CD14-positive monocyte (primary cell): ENCODE data around the gene ST3GAL5. TPM values are rescaled to one million over a fixed set of nuclear protein-coding genes. Genes with fewer than 3 reads are reported as not detected.

Experiments used
- DNase-seq, 3 donors: peaks; one replicate each; pipeline ENCODE4 v3.0.0-alpha.2; 2011 to 2022
- H2AFZ ChIP-seq: 2 replicates; pipeline ENCODE4 v1.6.0; 2012; ENCODE audit warnings: mild to moderate bottlenecking, low read depth, low read length, inconsistent platforms; ENCODE audit not compliant: insufficient read depth, poor library complexity, severe bottlenecking
- H3K27ac ChIP-seq, 2 donors: 1 replicate in 1 of 2; 2 replicates in 1 of 2; pipeline ENCODE4 v1.5.1; 2012 to 2013; ENCODE audit warnings: low read length in 2 of 2, control low read depth in 1 of 2, inconsistent platforms in 1 of 2, low read depth in 1 of 2, mild to moderate bottlenecking in 1 of 2
- H3K27me3 ChIP-seq, 2 donors: one replicate each; pipeline versions ENCODE4 v1.6.0 to v1.6.1; 2011 to 2013; ENCODE audit warnings: low read length in 2 of 2; ENCODE audit not compliant: control insufficient read depth in 2 of 2, insufficient read depth in 2 of 2
- H3K36me3 ChIP-seq, 2 donors: replicated peaks in 1 of 2; 1 replicate in 1 of 2; 2 replicates in 1 of 2; pipeline versions ENCODE4 v1.5.1 to v1.6.1; 2012 to 2013; ENCODE audit warnings: low read length in 2 of 2, control low read depth in 1 of 2, inconsistent platforms in 1 of 2, mild to moderate bottlenecking in 1 of 2; ENCODE audit not compliant: insufficient read depth in 2 of 2, control insufficient read depth in 1 of 2
- H3K4me1 ChIP-seq, 2 donors: 1 replicate in 1 of 2; 2 replicates in 1 of 2; pipeline versions ENCODE4 v1.5.1 to v1.6.1; 2012 to 2013; ENCODE audit warnings: low read length in 2 of 2, control low read depth in 1 of 2, inconsistent platforms in 1 of 2, mild to moderate bottlenecking in 1 of 2, moderate library complexity in 1 of 2; ENCODE audit not compliant: insufficient read depth in 2 of 2, control insufficient read depth in 1 of 2
- H3K4me2 ChIP-seq: replicated peaks from 2 replicates; pipeline ENCODE3; 2012; ENCODE audit warnings: low read length, moderate library complexity, mild to moderate bottlenecking; ENCODE audit not compliant: poor library complexity, severe bottlenecking; ENCODE audit errors: extremely low read depth
- H3K4me3 ChIP-seq, 3 experiments: fragments of 200-600 bp in 1 of 3; sonication (generic) in 1 of 3; replicated peaks in 1 of 3; 1 replicate in 2 of 3; 2 replicates in 1 of 3; pipeline ENCODE4 v1.5.1; 2011 to 2013; ENCODE audit warnings: low read length in 3 of 3, mild to moderate bottlenecking in 3 of 3, control low read depth in 2 of 3, low read depth in 2 of 3, inconsistent platforms in 1 of 3, moderate library complexity in 1 of 3
- H3K79me2 ChIP-seq: 2 replicates; pipeline ENCODE4 v1.6.0; 2012; ENCODE audit warnings: mild to moderate bottlenecking, control low read depth, inconsistent platforms, low read length, moderate library complexity; ENCODE audit not compliant: insufficient read depth
- H3K9ac ChIP-seq: 2 replicates; pipeline ENCODE4 v1.6.0; 2017; ENCODE audit warnings: low read length, mild to moderate bottlenecking; ENCODE audit not compliant: insufficient read depth, poor library complexity, severe bottlenecking
- H3K9me3 ChIP-seq, 2 donors: replicated peaks in 1 of 2; 1 replicate in 1 of 2; 2 replicates in 1 of 2; pipeline versions ENCODE4 v1.5.1 to v1.6.1; 2012 to 2013; ENCODE audit warnings: low read length in 2 of 2, control low read depth in 1 of 2; ENCODE audit not compliant: control insufficient read depth in 1 of 2, insufficient read depth in 1 of 2
- H4K20me1 ChIP-seq: 2 replicates; pipeline ENCODE4 v1.6.0; 2012; ENCODE audit warnings: mild to moderate bottlenecking, low read length, control low read depth, moderate library complexity; ENCODE audit not compliant: insufficient read depth
- H3K27ac Mint-ChIP-seq, 7 donors: one replicate each; pipeline ENCODE4 v1.8.0; 2020; ENCODE audit warnings: mild to moderate bottlenecking in 7 of 7, mixed read lengths in 7 of 7, moderate library complexity in 6 of 7, inconsistent platforms in 2 of 7
- H3K27me3 Mint-ChIP-seq, 3 donors: one replicate each; pipeline ENCODE4 v1.8.0; 2021 to 2022; ENCODE audit warnings: low read depth in 3 of 3, mild to moderate bottlenecking in 3 of 3, mixed read lengths in 3 of 3, moderate library complexity in 3 of 3, inconsistent platforms in 1 of 3
- H3K36me3 Mint-ChIP-seq, 2 donors: one replicate each; pipeline ENCODE4 v1.8.0; 2020; ENCODE audit warnings: mixed read lengths in 2 of 2, inconsistent platforms in 1 of 2, mild to moderate bottlenecking in 1 of 2
- H3K4me1 Mint-ChIP-seq: one replicate; pipeline ENCODE4 v1.8.0; 2020; ENCODE audit warnings: mild to moderate bottlenecking, mixed read lengths
- H3K4me3 Mint-ChIP-seq, 2 donors: one replicate each; pipeline ENCODE4 v1.8.0; 2020; ENCODE audit warnings: mild to moderate bottlenecking in 2 of 2, mixed read lengths in 2 of 2, moderate library complexity in 1 of 2
- H3K9me3 Mint-ChIP-seq, 7 donors: one replicate each; pipeline ENCODE4 v1.8.0; 2020 to 2022; ENCODE audit warnings: mixed read lengths in 7 of 7, mild to moderate bottlenecking in 6 of 7, moderate library complexity in 6 of 7, inconsistent platforms in 2 of 7
- CTCF ChIP-seq: fragments of 200-600 bp; IDR thresholded peaks from one replicate; pipeline ENCODE4 v1.8.0; 2022; ENCODE audit warnings: antibody characterized with exemption, mild to moderate bottlenecking
- whole genome bisulfite sequencing: methylation state at CpG from one replicate; pipeline ENCODE4 v1.1.5; 2013; ENCODE audit warnings: missing lambda C conversion rate; ENCODE audit not compliant: insufficient coverage; 5-methylcytosine and 5-hydroxymethylcytosine counted together
- intact Hi-C, 2 donors: fragments of 100-400 bp; cut with micrococcal nuclease; formaldehyde crosslinking; loops; one replicate each; pipeline versions ENCODE4 v1.15.0 to v1.15.1; 2023
- polyA plus RNA-seq, 3 donors: library from polyadenylated mRNA; depleted of rRNA in 1 of 3; unstranded in 2 of 3; stranded (reverse) in 1 of 3; fragments of 300-500 nt in 2 of 3; fragments of >200 nt in 1 of 3; fragmentation: Illumina TruSeq in 2 of 3; gene quantifications; 1 replicate in 2 of 3; 2 replicates in 1 of 3; pipeline ENCODE4 v1.2.3, GENCODE V29; 2012 to 2021

Gene ST3GAL5
- polyA plus RNA-seq, 3 donors: 14.0 to 51.2 (median 19.5) TPM

DNA sequence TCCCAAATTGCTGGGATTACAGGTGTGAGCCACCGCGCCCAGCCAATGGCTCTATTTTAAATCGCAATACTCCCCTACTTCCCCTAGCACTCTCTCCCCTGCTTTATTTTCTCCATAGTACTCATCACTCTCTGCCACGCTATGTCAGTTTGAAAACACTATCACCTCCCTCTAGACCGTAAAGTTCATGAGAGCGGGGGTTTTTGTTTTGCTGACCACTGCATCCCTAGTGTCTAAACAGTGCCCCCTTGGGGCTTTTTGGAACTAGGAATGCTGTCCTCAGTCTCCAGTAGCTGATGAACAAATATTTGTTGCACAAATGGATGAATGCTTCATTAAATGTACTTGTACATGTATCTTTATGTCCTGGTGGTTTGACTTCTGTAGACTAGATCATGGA lies 90.9 kb downstream of the ST3GAL5 start:
- Histone ChIP-seq H3K9ac (no peak overlapping the region), H2AFZ (no peak overlapping the region), H3K4me1 (no peaks in the 10 kb centered on the region), H3K4me3 (no peak overlapping the region), H4K20me1 (no peaks in the 10 kb centered on the region), H3K79me2 (no peaks in the 10 kb centered on the region), H3K27me3 (no peaks in the 10 kb centered on the region), H3K27ac (no peak overlapping the region), H3K9me3 (peaks cover 0 to 17% of the 10 kb centered on the region in 2 donors), H3K36me3 (no peaks in the 10 kb centered on the region), H3K4me2 (no peak overlapping the region)
- no peak overlapping the region for H3K4me3 Mint-ChIP-seq
- peaks cover 0 to 16% (median 9%) of the 10 kb centered on the region in 7 donors for H3K9me3 Mint-ChIP-seq
- no peak for TF ChIP-seq CTCF
- H3K4me1 Mint-ChIP-seq: no peaks in the 10 kb centered on the region
- no peaks in the 10 kb centered on the region for H3K36me3 Mint-ChIP-seq
- no peak overlapping the region for H3K27ac Mint-ChIP-seq
- peaks cover 4 to 9% (median 5%) of the 10 kb centered on the region in 3 donors for H3K27me3 Mint-ChIP-seq
- 100% methylated on average over 4 of the region's 6 CpGs for WGBS
- peak in 1 of 3 donors; percentile 17 for DNase-seq
- intact Hi-C loops: no loop called here

DNA sequence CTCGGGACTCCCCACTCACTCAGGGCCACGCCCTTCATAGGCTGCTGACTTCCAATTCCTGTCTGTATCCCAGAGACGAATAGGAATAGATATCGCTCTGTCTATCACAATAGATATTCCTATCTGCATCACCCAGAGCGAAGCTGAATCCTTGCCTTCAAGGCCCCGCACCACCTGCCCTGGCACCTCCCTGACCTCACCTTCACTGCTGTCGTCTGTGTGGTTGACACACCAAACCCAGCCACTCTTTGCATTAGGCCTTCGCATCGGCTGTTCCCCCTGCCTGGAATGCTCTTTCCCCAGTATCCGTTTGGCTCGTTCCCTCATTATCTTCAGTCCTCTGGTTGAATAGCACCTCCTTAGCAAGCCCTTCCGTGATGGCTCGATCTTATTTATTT lies 91.5 kb downstream of the ST3GAL5 start:
- no peak overlapping the region for H3K27ac ChIP-seq

More for the DNA sequence above, 91.5 kb downstream of the ST3GAL5 start:
- H3K4me3 Mint-ChIP-seq: no peak overlapping the region
- H3K4me1 Mint-ChIP-seq: no peaks in the 10 kb centered on the region
- Histone ChIP-seq H3K9me3 (peaks cover 0 to 14% of the 10 kb centered on the region in 2 donors), H3K4me2 (no peak overlapping the region), H4K20me1 (no peaks in the 10 kb centered on the region), H3K27me3 (no peaks in the 10 kb centered on the region), H3K4me3 (no peak overlapping the region), H3K36me3 (no peaks in the 10 kb centered on the region), H3K4me1 (no peaks in the 10 kb centered on the region), H2AFZ (no peak overlapping the region), H3K79me2 (no peaks in the 10 kb centered on the region), H3K9ac (no peak overlapping the region)
- WGBS: 93% methylated on average over 9 of the region's 13 CpGs
- peak overlapping the region in 1 of 7 donors; percentile 48 for H3K27ac Mint-ChIP-seq
- no peaks in the 10 kb centered on the region for H3K36me3 Mint-ChIP-seq
- H3K9me3 Mint-ChIP-seq: peaks cover 0 to 13% (median 8%) of the 10 kb centered on the region in 7 donors
- intact Hi-C loops: no loop called here
- TF ChIP-seq CTCF: no peak
- no peak for DNase-seq
- H3K27me3 Mint-ChIP-seq: peaks cover 4 to 9% (median 5%) of the 10 kb centered on the region in 3 donors
